Bone marrow (tissue), 2 donors: ENCODE data around the gene TKFC.

Experiments
- DNase-seq, 2 donors: peaks; one replicate each; lab custom pipeline; 2025; lab: John Stamatoyannopoulos, UW

Gene TKFC

DNA sequence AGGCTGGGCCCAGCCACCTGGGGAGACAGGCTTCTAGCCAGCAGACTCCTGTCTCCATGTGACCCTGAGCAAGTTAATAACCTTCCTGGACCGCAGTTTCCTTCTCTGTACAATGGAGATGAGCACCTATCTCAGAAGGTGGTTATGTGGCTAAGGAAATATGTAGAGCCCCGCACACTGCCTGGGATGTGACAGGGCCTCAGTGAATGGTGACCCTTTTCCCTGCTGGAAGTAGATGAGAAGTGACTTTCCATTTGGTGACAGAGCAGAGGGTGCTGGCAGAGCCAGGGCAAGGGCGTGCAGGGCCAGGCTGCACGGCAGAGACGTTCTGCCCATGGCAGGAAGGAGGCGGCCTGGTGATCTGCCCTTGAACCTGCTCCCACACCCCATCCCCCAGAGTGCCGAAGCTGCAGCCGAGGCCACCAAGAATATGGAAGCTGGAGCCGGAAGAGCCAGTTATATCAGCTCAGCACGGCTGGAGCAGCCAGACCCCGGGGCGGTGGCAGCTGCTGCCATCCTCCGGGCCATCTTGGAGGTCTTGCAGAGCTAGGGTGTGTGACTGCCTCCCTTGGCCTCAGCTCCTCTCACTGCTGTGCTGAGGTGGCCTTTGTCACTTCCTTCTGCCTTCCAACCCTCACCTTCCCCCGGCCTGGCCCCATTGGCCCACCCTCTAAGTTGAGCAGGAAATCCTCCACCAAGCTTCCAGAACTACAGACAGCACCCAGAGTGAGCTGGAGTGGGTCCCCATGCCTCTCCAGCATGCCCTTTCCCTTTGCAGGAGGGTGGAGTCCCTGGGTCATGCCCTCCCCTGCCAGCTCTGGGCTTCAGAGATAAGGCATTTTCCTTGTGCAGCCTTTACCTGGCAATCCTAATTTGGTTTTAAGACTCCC is 13.2 kb downstream of the TKFC start:
- no peak for DNase-seq

DNA sequence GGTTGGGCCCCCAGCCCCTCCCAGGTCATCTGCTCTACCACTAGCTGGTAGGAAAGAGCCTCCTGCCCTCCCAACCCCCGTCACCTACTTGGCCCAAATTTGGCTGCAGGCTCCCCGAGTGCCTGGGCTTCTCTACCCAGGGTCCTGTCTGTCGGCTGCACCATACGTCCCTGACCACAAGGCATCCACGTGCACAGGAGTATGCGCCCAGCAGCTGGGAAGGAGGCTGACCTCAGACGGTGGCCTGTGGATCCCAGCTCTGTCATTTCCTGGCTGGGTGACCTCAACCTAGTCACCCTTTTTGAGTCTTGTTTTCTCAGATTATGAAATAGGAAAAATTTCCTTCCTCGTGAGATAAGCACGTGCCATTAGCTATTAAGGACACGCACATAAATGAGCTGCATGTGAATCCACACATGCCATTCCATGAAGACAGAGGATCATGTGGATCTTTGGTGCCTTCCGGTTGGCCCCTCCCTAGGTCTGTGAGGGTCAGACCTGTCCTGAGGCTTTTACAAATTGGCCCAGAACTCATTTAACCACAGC is 15.0 kb downstream of the TKFC start:
- DNase-seq, result peak in 1 of 2 donors; percentile 37

DNA sequence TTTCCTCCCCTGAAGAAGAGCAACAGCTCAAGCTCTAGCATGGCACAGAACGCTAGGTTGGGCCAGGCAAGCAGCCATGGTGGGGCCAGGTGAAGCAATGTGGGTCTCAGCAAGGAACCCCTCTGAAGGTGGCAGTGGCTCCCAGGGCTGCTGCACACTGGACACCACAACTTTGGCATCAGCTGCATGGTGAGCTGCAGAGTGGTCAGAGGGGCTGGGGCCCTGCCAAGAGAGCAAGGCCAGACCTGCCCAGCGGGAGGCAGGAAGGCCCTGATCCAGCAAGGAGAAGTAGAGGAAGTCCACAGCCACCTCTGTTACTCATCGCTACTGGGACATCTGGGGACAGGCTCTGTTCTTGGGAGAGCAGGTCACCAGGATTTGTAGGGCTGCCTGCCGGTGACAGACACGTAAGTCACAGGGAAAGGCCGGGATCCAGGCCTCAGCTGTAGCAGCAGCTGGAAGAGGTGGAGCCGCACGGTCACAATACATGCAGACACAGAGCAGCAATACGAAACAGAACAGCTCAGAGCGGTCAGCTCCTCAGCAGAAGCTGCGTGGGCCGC is 16.2 kb downstream of the TKFC start:
- DNase-seq, result no peak

DNA sequence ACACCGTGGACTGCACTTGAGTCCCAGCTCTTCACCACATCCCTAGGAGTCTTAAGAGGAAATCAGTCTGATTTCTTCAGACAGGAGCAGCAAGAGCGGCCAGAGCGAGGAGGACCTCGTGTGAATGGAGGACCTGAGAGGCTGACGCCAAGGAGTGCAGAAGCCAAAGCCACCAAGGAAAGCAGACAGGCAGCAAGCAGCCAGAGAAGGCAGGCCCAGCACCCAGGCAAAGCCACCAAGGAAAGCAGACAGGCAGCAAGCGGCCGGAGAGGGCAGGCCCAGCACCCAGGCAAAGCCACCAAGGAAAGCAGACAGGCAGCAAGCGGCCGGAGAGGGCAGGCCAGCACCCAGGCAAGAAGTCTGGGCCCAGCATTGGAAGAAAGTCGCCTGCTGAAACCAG is 16.9 kb downstream of the TKFC start:
- DNase-seq, result no peak

DNA sequence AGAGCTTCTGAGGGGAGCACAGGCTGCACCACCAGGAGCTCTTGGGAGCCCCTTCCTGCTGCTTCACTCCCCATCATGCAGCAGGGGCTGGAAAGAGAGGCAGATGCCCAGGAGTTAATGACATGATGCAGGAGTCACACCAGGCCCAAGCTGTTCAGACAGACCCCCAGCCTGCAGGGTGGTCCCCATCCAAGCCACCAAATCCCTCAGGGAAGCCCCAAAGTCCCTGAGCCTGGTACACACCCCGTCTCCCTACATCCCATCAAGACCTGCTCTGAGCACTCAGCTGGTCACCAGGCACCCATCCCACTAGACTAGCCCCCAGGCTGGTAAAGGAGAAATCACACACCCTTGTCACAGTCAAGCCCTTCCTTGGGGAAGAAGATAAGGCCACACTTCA is 17.3 kb downstream of the TKFC start:
- DNase-seq, result no peak

DNA sequence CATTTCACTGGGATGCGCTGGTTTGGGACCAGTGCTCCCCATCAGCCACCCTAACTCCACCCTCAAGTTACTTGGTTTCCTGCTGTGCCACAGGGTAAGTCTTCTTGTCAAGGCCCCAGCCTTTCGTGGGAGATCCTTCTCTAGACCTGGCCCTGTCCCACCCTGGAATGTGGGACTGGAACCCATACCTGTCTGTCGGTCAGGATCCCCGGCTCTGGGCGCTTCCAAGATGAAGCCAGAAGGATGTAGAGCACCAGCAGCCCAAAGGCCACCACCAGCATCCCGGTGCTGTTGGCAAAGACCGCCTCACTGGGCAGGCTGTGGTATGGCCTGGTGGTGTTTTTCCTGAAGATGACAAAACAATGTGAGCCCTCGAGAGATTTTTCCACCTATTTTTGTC is 17.8 kb downstream of the TKFC start:
- no peak for DNase-seq

DNA sequence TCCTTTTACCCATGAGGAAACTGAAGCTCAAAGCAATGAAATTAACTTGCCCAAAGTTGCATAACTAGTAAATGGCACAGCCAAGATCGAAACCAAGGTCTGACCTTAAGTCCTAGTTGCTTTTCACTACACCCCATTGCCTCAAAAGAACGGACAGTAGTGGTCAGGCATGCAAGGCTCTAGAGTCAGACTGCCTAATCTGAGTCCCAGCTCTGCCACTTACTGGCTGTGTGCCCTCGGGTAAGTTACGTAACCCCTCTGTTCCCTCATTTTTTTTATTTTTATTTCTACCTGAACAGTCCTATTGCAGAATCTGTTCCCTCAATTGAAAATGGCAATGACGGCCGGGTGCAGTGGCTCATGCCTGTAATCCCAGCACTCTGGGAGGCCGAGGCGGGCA is 19.0 kb downstream of the TKFC start:
- no peak for DNase-seq

DNA sequence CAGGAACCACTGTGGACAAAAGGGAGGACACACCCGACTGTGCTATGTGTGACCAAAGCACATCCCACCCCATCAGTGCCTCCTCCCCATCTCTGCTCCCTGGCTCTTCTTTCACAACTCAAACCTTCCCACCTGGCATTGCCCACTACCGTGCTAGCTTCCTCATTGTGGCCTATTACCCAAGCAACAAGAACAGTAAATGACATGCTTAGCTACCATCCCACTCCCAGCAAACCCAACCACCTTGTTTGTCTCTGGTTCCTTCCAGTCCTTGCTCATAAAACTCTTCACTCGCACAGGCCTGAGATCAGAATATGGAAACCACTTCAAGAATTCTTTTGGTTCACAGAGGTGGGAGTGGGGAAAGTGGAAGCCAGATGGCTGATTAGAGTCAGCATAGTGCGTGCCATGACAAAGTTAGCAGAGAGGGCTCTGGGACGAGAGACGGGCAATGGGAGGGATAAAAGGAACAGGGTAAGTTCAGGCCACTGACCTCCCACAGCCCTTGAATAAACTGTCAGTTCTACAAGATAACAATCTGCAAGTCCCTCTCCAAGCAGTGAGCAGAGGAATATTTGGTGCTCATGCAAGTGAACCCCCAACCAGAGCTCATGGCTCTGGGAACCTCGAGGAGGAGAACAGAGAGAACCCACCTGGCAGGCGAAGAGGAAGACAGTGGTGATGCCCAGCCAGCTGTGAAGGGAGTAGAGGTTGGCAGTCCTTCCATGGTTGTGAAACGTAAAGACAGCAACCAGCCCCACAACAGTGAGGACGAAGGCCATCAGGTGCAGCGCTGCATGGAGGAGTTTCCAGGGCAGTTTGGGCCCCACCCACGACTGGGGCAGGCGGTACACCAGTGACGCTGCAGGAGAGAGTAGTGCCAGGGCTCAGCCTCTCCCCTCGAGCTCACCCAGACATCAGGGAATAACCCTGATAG is 20.4 kb downstream of the TKFC start:
- DNase-seq, result no peak

DNA sequence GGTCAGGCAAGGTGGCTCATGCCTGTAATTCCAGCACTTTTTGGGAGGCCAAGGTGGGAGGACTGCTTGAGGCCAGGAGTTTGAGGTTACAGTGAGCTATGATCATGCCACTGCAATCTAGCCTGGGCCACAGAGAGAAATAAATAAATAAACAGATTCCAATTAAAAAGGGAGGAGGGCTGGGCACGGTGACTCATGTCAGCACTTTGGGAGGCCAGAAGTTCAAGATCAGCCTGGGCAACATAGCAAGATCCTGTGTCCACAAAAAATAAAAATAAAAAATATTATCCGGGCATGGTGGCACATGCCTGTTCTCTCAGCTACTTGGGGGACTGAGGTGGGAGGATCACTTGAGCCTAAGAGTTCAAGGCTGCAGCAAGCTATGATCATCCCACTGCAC is 21.2 kb downstream of the TKFC start:
- DNase-seq, result no peak

DNA sequence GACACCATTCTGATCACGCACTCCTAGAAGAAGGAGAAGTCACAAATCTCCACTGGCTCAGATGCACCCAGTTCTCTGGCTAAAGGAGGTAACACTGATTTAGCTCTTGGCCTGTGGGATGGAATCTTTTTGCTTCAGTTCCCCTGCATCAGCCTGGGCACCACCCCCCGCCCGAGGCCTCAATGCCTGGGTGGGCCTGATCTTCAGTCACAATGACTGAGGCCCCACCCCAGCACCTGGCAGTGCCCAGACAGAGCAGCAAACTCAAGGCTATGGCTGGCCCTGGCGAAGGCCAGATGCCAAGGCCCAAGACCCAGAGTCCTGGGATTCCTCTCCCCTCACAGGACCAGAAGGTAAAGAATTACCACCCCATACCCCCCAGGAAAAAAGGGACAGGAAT is 23.7 kb downstream of the TKFC start:
- no peak for DNase-seq

DNA sequence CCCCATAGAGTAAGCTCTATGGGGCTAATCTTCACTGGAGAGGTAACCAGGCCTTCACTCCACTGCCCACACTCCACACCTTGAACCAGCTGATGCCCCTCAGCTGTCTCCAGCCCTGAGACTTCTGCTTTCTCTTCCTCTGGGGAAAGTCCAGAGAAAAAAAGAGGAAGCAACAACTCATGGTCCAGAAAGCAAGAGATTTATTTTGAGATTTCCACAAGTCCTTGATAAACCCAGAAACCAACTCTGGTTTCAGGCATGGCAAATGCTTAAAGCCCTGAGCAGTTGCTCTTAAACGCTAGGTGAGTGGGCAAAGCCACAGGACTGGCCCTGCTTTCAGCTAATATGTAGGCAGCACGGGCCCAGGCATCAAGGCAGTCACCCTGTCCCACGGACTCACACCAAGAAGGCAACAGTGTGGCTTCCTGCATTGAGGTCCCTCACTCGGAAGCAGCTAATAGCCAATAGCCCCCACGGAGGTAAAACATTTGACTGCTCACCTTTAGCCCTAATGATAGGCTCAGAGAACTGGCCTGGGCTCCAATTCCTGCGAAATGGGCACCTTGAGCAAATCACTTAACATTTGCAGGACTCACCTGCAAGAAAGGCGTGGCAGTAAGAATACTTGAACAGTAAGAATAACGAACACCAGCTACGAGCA is 24.3 kb downstream of the TKFC start:
- DNase-seq, result peak; percentile 17 to 64

DNA sequence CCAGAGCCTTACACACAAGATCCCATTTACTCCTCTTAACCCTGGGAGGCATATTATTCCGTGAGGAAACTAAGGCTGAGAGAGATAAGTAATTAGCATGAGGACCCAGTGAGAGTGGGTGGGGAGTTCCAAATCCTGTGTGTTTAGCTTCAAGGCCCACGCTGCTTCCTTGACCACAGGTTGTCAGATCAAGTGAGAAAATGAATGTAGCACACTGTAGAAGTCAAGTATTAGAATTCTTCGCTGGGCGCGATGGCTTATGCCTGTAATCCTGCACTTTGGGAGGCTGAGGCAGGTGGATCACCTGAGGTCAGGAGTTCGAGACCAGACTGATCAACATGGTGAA is 24.8 kb downstream of the TKFC start:
- DNase-seq, result no peak

DNA sequence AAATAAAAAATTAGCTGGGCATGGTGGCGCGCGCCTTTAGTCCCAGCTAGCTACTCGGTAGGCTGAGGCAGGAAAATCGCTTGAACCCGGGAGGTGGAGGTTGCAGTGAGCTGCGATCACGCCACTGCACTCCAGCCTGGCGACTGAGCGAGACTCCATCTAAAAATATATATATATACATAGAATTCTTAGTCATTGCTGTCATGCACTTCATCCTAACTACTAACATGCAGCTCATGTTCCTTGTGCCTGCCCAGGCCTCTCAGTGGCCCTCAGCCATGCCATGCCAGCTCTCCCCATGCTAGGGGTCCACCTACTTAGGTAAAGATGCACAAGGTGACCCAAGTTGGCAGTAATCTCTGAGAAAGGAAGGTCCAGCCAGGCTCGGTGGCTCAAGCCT is 25.5 kb downstream of the TKFC start:
- DNase-seq, result no peak

DNA sequence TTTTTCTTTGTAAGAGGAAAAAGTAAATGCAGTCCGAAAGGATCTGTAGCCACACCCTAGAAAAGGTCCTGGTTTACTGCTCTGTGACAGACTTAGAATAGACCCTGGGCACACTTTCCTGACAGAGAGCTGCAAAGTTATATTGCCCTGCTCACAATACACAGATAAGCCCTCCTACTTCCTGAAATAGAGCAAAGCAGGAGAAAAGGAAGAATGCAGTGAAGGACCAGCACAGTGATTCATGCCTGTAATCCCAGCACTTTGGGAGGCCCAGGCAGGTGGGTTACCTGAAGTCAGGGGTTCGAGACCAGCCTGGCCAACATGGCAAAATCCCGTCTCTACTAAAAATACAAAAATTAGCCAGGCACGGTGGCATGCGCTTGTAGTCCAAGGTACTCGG is 26.5 kb downstream of the TKFC start:
- no peak for DNase-seq

DNA sequence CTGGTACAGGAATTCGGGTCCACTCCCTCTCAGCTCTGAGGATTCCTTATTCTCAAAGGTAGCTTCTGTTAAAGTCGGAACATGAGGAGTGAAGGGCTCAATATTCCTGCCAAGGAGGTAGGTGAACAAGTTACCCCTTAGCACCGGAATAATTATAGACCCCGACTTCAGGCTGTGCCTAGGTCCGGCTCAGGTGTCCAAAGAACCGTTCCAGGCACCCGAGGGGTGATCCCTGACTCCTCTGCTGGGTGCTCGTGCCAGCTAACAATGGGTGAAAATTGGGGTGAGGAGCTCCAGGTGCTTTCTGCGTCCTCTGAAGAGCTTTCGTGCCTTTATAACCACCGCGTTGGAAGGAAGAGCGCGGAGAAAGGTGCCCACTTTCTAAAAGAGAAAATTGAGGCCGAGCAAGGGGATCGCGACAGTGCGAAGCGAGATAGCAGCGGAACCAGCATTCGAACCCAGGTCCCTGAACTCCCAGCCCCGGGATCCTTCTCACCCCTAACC is 28.3 kb downstream of the TKFC start:
- no peak for DNase-seq

DNA sequence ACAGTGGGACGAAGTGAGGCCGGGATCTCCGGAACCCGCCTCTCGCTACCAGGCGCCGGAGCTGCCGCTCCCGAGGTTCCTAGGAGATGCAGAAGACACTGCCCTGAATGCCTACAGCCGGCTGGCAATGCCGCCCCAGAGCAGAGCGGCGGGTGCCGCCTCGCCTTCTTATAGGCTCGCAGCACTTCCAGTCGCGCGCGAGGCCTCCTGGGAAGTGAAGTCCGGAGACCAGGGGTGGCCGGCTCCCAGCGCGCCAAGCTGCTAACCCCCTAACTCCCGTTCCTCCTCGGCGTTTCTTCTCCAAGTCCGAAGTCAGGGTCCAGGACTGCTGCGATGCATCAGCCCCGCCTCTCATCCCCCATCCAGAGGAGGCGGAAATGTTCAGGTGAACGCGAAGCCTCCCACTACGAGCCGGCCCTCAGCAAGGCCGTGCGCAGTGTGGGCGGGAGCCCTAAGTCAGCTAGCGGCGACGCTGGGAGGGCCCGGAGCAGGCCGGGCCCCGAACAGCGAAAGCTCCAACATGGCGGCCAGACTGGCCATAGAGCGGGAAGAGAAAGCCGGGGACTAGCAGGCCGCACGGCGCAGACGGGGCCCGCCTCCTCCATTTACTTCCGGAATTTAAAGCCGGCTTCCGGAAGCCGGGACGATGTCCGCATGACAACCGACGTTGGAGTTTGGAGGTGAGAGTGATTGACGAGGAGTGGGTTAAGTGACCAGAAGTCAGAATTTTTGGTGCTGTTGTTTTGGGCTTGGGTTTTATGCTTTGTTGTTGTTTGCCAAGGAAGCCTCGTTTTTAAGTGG is 28.9 kb downstream of the TKFC start, which contains the start of the genes CYB561A3 and TMEM138:
Gene CYB561A3 (minus strand): TSS at position 142 of the 801 bp plus-strand sequence. CDS start 5,169 bp downstream, outside the sequence.
Gene TMEM138 (plus strand): TSS at position 634 of the 801 bp plus-strand sequence. CDS start 2,017 bp downstream, outside the sequence.
- peak; percentile 83 to 90 for DNase-seq

DNA sequence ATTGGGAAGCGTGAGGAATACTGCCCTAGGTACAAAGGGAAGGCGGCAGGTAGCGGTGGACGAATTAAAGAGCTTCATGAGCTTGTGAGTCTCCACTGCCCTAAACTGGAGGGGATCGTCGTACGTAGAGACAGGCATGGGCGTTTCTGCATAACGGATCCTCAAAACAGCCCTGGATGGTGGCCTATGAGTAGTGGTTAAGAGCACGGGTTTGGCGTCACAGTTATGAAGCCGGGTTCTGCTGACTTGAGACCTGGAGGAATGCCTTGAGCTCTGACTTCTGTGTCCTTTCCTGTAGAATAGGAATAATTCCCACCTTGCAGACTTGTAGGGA is 29.5 kb downstream of the TKFC start:
- no peak for DNase-seq

DNA sequence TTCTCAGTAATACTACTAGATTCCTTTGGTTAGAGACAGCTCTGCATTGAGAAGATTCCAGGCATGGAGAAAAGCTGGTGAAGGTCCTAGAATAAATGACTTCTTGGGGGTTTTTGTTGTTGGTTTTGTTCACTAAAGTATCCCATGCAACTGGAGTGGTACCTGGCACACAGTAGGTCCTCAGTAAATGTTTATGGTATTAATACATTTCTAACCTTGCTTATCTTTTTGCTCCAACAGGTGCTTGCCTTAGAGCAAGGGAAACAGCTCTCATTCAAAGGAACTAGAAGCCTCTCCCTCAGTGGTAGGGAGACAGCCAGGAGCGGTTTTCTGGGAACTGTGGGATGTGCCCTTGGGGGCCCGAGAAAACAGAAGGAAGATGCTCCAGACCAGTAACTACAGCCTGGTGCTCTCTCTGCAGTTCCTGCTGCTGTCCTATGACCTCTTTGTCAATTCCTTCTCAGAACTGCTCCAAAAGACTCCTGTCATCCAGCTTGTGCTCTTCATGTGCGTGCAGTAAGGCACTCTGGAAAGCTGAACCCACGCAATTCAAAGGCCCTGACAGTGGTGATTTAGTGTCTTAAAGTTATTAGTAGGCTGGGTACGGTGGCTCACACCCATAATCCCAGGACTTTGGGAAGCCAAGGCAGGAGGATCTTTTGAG is 31.1 kb downstream of the TKFC start:
- DNase-seq, result no peak

DNA sequence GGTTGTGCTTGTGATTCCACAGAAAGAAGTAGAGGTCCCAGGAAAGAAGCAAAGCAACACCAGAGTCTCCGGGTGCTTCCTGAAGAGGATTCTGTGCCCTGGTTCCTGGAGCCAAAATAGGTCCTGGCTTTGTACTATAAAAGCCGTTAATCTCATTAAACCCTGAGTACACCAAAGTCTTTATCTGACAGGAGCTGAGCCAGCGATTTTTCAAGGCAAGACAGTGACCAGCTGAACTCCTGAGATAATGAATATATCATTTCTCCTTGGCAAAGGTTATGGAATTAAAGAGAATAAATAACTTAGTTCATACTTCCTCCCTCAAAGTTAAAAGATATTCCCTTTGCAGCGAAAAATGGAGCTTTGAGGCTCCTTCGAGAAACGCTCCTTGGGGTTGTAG is 34.4 kb downstream of the TKFC start:
- no peak for DNase-seq

DNA sequence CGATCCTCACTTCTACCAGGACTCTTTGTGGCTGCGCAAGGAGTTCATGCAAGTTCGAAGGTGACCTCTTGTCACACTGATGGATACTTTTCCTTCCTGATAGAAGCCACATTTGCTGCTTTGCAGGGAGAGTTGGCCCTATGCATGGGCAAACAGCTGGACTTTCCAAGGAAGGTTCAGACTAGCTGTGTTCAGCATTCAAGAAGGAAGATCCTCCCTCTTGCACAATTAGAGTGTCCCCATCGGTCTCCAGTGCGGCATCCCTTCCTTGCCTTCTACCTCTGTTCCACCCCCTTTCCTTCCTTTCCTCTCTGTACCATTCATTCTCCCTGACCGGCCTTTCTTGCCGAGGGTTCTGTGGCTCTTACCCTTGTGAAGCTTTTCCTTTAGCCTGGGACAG is 35.6 kb downstream of the TKFC start:
- DNase-seq, result no peak
